Brain pericyte (primary cell): ENCODE measurements around the gene NAPB.
"Not testable (repeated sequence)": the region's sequence is repeated elsewhere in the genome, so short reads cannot be mapped to it uniquely, and the experiment has no call there.

Source experiments
- DNase-seq: peaks from one replicate; pipeline ENCODE4 v3.0.0-alpha.2; 2012; ENCODE audit warnings: low read depth, low spot score

Gene NAPB

GRCh38 chr20:23420943-23421931, at the start of gene NAPB:
Gene NAPB, minus strand, starts transcription at chr20:23421488. Its CDS starts 86 bp downstream, at chr20:23421402.
- DNase-seq = peak; percentile 47

GRCh38 chr20:23466961-23467360, 45.7 kb upstream of the NAPB start:
- DNase-seq = not testable (repeated sequence)

GRCh38 chr20:23461180-23461579, 39.9 kb upstream of the NAPB start:
- no peak for DNase-seq

GRCh38 chr20:23459461-23460150, 38.3 kb upstream of the NAPB start:
- DNase-seq = no peak

GRCh38 chr20:23456873-23457272, 35.6 kb upstream of the NAPB start:
- DNase-seq = no peak

GRCh38 chr20:23456409-23456808, 35.1 kb upstream of the NAPB start:
- DNase-seq = no peak

GRCh38 chr20:23455639-23456038, 34.4 kb upstream of the NAPB start:
- no peak for DNase-seq

- no peak for DNase-seq
Measured at GRCh38 chr20:23454816-23455215, 33.5 kb upstream of the NAPB start.

GRCh38 chr20:23453549-23454543, 32.6 kb upstream of the NAPB start:
- DNase-seq = no peak

- DNase-seq = no peak
Measured at GRCh38 chr20:23452776-23453175, 31.5 kb upstream of the NAPB start, which contains the start of gene CST11. Gene CST11, minus strand, starts transcription at chr20:23452876. Its CDS starts 65 bp downstream, at chr20:23452811.

GRCh38 chr20:23451956-23452487, 30.7 kb upstream of the NAPB start:
- no peak for DNase-seq

GRCh38 chr20:23450877-23451276, 29.6 kb upstream of the NAPB start:
- DNase-seq = no peak

GRCh38 chr20:23449421-23449820, 28.1 kb upstream of the NAPB start:
- no peak for DNase-seq

GRCh38 chr20:23448167-23448566, 26.9 kb upstream of the NAPB start:
- DNase-seq = no peak

- peak; percentile 39 for DNase-seq
Measured at GRCh38 chr20:23446505-23446904, 25.2 kb upstream of the NAPB start.

- no peak for DNase-seq
Measured at GRCh38 chr20:23445596-23446217, 24.4 kb upstream of the NAPB start.

GRCh38 chr20:23444859-23445258, 23.6 kb upstream of the NAPB start:
- DNase-seq = no peak

GRCh38 chr20:23442436-23442835, 21.1 kb upstream of the NAPB start:
- no peak for DNase-seq

- peak; percentile 65 for DNase-seq
Measured at GRCh38 chr20:23441850-23442313, 20.6 kb upstream of the NAPB start.

GRCh38 chr20:23440004-23440403, 18.7 kb upstream of the NAPB start:
- no peak for DNase-seq
